ENCODE results near the gene ARHGAP45.

The ARHGAP45 gene

DNA sequence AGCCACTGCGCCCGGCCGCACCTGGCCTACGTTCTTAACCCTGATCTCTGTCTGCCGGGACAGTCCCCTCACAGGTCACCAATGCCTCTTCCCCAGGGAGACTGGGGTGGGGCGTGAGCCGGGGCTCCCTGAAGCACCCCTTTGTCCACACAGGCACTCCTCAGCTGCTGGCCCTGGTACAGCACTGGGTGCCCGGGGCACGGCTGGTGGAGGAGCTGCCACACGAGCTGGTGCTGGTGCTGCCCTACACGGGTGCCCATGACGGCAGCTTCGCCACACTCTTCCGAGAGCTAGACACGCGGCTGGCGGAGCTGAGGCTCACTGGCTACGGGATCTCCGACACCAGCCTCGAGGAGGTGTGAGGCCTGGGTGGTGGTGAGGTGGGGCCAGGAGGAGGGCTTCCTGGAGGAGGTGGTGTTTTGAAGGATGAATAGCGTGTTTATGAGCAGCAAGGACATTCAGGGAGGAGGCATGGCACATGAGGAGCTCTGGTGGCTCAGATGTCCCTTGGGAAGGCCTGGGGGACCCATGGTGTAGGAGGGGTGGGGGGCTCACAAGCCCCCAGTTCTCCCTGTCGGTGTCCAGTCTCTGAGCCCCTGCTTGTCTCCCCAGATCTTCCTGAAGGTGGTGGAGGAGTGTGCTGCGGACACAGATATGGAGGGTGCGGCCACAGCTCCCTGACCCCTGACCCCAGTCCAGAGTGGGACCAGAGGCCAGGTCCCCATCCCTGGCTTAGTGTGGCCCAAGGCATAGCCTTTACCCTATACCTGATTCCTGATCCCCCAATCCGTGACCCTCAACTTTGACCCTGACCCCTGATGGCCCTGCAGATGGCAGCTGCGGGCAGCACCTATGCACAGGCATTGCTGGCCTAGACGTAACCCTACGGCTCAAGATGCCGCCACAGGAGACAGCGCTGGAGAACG is 13.5 kb upstream of the ARHGAP45 start:
- in situ Hi-C loops (cut with HindIII; ENCODE audit: low sequenced_read_pairs) = no loop called here

DNA sequence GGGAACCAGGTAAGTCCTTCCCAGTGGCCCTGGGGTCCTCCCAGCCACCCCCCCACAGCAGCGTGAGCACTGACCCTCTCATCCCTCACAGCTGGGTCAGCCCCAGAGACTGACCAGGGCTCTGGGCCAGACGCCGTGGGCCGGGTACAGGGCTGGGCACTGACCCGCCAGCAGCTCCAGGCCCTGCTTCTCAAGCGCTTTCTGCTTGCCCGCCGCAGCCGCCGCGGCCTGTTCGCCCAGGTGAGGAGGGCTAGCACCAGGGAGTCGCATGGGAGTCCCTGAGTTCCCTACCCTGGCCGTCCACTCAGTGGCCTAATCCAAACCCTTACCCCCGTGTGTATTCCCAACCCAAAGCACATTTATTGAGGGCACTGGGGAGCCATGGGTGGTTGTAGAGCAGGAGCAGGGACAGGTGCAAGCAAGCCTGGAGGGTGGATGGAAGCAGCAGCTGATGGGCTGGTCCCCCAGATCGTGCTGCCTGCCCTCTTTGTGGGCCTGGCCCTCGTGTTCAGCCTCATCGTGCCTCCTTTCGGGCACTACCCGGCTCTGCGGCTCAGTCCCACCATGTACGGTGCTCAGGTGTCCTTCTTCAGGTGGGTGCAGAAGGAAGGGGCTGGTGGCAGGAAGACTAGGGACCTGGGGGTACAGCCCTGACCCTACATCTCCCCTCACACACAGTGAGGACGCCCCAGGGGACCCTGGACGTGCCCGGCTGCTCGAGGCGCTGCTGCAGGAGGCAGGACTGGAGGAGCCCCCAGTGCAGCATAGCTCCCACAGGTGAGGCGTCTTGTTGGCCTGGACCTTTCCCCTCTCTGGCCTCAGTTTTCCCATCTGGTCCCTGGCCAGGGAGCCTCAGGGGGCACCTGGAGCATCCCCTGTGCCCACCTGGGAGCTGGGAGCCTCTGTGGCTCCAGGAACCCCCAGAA is 12.6 kb upstream of the ARHGAP45 start:
- in situ Hi-C loops (cut with HindIII; ENCODE audit: low sequenced_read_pairs) = no loop called here

GRCh38 chr19:1055028-1055425 is 11.9 kb upstream of the ARHGAP45 start:
- in situ Hi-C loops (cut with HindIII; ENCODE audit: low sequenced_read_pairs) = no loop called here

DNA sequence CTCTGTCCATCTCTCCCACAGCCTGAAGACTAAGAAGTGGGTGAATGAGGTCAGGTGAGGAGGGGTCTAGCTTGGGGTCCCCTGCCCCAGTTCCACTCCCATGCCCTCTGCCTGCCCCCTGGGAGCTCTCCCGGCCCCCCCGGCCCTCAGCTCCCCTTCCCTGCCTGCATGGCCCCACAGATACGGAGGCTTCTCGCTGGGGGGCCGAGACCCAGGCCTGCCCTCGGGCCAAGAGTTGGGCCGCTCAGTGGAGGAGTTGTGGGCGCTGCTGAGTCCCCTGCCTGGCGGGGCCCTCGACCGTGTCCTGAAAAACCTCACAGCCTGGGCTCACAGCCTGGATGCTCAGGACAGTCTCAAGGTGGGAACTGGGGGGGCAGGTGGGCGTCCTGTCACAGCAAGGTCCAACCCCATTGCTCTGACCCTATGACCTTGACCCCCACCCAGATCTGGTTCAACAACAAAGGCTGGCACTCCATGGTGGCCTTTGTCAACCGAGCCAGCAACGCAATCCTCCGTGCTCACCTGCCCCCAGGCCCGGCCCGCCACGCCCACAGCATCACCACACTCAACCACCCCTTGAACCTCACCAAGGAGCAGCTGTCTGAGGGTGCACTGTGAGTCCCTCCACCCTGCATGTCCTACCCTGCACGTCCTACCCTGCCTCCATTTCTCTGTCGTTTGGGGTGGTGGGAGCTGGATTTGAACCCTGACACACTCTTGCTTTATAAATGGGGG is 10.9 kb upstream of the ARHGAP45 start:
- in situ Hi-C loops (cut with HindIII; ENCODE audit: low sequenced_read_pairs) = no loop called here

DNA sequence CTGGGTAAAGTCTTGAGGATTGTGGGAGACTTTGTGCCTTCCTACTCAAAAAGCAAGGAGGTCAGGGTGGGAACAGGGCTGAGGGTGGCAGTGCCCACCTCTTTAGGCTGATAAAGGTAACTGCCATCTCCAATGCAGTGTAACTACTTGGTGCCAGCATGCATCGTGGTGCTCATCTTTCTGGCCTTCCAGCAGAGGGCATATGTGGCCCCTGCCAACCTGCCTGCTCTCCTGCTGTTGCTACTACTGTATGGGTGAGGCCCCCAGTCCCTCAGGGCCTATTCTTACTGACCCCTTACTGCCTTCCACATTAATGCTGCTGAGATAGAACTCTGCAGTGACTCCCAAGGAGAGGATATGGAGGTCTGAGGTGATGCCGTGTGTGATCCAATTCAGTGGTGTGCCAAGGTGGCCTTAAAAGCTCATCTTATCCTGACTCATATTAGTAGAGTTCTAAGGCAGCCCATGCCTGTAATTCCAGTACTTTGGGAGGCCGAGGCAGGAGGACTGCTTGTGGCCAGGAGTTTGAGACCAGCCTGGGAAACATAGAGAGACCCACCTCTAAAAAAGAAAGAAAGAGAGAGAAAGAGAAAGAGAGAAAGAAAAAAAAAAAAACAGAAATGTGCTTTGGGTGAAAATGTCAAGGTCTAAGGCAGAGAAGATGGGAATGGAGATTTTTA is 9.7 kb upstream of the ARHGAP45 start:
- in situ Hi-C loops (cut with HindIII; ENCODE audit: low sequenced_read_pairs) = no loop called here

DNA sequence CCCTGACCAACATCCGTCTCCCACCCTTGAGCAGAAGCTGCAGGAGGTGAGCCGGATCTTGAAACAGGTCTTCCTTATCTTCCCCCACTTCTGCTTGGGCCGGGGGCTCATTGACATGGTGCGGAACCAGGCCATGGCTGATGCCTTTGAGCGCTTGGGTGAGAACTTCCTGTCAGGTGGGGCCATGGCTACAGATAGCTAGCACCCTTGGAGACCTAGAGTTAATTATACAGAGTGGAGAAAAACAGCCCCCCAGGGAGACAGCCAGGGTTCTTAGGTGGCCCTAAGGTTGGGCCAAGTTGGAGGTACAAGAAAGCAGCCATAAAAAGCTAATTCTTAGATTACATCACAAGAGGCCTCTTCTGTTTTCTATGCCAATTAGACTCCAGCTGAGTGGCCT is 8.9 kb upstream of the ARHGAP45 start:
- in situ Hi-C loops (cut with HindIII; ENCODE audit: low sequenced_read_pairs) = no loop called here

GRCh38 chr19:1060689-1061088 is 6.3 kb upstream of the ARHGAP45 start:
- in situ Hi-C loops (cut with HindIII; ENCODE audit: low sequenced_read_pairs) = no loop called here

GRCh38 chr19:1061987-1062386 is 5.0 kb upstream of the ARHGAP45 start:
- in situ Hi-C loops (cut with HindIII; ENCODE audit: low sequenced_read_pairs) = no loop called here

GRCh38 chr19:1062387-1063029 is 4.5 kb upstream of the ARHGAP45 start:
- in situ Hi-C loops (cut with HindIII; ENCODE audit: low sequenced_read_pairs) = no loop called here

DNA sequence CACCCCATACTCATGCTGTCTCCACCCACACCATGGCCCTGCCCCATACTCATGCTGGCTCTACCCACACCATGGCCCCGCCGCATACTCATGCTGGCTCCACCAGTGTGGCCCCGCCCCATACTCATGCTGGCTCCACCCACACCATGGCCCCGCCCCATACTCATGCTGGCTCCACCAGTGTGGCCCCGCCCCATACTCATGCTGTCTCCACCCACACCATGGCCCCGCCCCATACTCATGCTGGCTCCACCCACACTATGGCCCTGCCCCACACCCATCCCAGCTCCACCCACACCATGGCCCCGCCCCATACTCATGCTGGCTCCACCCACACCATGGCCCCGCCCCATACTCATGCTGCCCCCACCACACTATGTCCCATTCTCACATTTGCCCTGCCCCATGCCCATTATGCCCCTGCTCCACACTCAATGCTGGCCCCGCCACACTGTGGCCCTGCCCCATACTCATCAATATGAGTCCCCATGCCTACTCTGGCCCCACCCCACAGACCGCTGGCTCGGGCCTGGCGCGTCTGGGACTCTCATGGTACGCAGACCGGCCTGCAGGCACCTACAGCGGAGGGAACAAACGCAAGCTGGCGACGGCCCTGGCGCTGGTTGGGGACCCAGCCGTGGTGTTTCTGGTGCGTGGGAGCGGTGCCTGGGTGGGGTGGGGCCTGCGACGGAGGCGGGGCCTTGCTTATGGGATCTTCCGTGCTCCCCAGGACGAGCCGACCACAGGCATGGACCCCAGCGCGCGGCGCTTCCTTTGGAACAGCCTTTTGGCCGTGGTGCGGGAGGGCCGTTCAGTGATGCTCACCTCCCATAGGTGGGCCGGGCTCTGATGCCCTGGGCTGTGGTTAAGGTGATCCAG is 3.7 kb upstream of the ARHGAP45 start:
- in situ Hi-C loops (cut with HindIII; ENCODE audit: low sequenced_read_pairs) = no loop called here

DNA sequence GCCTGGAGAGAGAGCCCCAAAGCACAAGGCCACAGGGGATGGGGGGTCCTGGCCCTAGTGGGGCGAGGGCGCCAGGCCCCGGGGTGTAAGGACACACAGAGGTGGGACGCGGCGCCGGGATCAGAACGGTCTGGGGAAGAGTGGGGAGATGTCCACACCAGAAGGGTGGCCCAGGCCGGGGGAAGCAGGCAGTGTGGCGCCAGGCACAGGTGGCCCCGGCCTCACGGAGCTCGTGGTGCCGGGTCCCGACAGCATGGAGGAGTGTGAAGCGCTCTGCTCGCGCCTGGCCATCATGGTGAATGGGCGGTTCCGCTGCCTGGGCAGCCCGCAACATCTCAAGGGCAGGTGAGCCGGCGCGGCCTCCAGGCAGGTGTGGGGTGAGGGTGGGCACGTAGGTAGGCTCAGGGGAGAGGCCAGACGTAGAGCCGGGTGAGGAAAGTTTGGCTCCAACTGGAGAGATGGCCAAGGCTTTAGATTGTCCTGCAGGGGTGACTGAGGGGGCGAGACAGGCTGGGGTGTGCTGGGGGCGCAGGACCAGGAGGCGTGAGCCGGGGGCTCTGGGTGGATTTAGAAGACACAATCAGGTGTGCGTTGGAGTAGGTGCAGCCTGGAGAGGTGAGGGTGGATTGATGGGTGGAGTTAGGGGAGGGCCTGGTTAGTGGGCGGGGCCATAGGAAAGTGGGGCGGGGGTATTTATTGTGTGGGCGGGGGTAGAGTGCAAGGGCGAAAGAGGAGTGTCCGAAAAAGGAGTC is 2.9 kb upstream of the ARHGAP45 start:
- in situ Hi-C loops (cut with HindIII; ENCODE audit: low sequenced_read_pairs) = no loop called here

GRCh38 chr19:1064661-1065605 is 2.0 kb upstream of the ARHGAP45 start:
- in situ Hi-C loops (cut with HindIII; ENCODE audit: low sequenced_read_pairs) = no loop called here

GRCh38 chr19:1065606-1066109 is 1.3 kb upstream of the ARHGAP45 start:
- in situ Hi-C loops (cut with HindIII; ENCODE audit: low sequenced_read_pairs) = no loop called here

- in situ Hi-C loops (cut with HindIII; ENCODE audit: low sequenced_read_pairs) = no loop called here
Measured at GRCh38 chr19:1066251-1066747, 668 bp upstream of the ARHGAP45 start.

GRCh38 chr19:1067341-1067957 is 482 bp downstream of the ARHGAP45 start:
- in situ Hi-C loops (cut with HindIII; ENCODE audit: low sequenced_read_pairs) = no loop called here

Data from DLD1 (cell line).